GM19372 (cell line): ENCODE data around the gene CCDC28A.

ENCODE experiments used
- ATAC-seq: cut with Tn5 transposase; IDR thresholded peaks from one replicate; pipeline ENCODE4 v1.9.1; 2021; ENCODE audit warnings: mild to moderate bottlenecking, low read depth, moderate library complexity; ENCODE audit not compliant: unreplicated experiment

The CCDC28A gene

GRCh38 chr6:138830248-138830647 lies 56.7 kb downstream of the CCDC28A start:
- no peak for ATAC-seq

- ATAC-seq, result no peak
These were observed 58.6 kb downstream of the CCDC28A start for GRCh38 chr6:138832182-138832581.

DNA sequence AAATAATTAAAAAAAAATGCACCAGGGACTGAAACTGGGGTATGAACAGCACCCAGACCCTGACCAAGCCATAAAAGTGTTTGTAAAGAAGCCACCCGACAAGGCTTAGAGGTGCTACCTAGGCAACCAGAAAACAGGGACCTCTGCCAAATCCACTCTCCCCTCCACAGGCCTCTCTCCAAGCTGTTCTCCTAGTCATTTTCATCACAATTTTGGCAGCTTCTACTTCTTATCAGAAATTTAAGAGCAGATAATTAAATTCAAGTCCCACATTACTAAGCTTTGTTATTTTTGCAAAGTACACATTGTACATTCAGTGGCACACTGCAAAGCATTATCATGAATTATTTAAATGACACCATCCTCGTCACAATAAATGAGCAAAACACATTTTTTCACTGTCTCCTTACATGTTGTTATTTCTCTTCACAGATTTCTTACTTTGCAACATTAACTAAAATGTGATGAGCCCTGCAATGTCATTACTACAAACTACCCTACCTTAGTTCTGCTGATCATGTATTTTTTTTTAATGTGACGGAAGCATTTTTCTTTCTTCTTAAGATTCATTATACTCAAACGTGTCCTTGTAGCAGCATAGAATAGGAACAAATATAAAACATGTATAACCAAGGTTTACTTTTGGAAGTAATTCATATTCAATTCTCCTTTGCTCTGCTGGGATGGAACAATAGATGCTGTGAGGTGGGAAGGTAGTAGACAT lies 60.4 kb downstream of the CCDC28A start:
- ATAC-seq, result no peak

DNA sequence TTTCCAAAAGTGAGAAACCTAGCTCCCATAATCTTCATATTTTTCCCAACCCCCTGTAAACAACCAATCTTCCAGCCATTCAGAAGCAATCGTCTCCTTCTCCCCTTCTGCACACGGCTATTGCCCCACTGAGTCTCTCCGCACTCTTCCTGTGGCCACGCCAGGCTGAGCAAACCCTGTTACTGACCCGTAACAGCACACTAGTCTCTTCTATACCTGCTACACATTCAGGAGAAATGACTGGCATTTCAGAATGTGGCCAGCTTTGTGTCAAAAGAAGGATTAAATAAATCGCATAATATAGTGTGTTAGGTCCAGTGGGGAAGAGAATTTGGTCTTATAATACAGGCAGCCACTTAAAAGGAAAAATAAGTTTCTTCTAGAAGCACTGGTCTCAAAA lies 63.7 kb downstream of the CCDC28A start:
- ATAC-seq, result no peak
